ENCODE measurements around the gene OPTC. TPM values are rescaled to one million over a fixed set of nuclear protein-coding genes. Genes with fewer than 3 reads are reported as not detected.

OPTC gene
- total and polyA plus RNA-seq, 2 of the 8 experiments (the other 6 are each of a cell fraction or from before 2014, with no cell fraction given), result 1.1 to 4.0 TPM

DNA sequence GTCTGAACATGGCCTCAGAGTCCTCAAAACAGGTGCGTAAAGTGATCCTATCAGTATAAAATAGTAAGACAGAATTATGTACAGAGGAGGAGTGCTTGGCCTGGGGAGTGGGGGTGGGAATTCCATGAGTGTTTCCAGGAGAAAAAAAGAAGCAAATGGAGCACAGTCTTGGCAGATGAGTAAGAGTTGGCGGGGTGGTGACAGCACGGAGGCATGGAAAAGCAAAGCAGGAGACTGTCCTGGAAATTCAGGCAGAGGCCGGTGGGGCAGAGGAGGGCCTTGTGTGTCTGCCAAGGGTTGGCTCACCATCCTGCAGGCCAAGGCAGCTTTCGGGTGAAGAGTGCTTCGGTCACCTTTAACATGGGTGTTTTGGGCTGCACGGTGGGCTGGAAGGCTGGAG lies 63.4 kb downstream of the OPTC start:
- Histone ChIP-seq H3K4me3 (ENCODE audit: extremely low read depth in 1 of 4, insufficient read depth in 2 of 4, low read depth in 3 of 4, low read length in 4 of 4) (no peak overlapping the region), H4K91ac (replicated peaks; ENCODE audit: insufficient read length, low read length) (no peak overlapping the region), H2BK20ac (ENCODE audit: low read length) (peak overlapping the region; percentile 21; the same call in 1 of the 2 replicates), H2AK5ac (ENCODE audit: low read depth, low read length) (no peak overlapping the region; the same call in 1 of the 2 replicates), H3K36me3 (ENCODE audit: control insufficient read depth in 2 of 4, insufficient read depth in 4 of 4, low read length in 3 of 4) (no peaks in the 10 kb centered on the region), H3K4me2 (ENCODE audit: insufficient read depth in 1 of 2, low read depth in 2 of 2, low read length in 2 of 2) (no peak overlapping the region), H4K20me1 (replicated peaks in 1 of 2; ENCODE audit: control insufficient read depth in 1 of 2, insufficient read depth in 2 of 2, low read length in 2 of 2) (no peaks in the 10 kb centered on the region), H3K27me3 (replicated peaks in 1 of 4; ENCODE audit: control insufficient read depth in 3 of 4, extremely low read depth in 1 of 4, insufficient read depth in 3 of 4, low read length in 3 of 4) (no peaks in the 10 kb centered on the region), H3K14ac (ENCODE audit: insufficient read length) (no peak overlapping the region), H3K56ac (replicated peaks; ENCODE audit: insufficient read length, low read depth, low read length) (no peak overlapping the region), H3K9me3 (ENCODE audit: insufficient read depth in 2 of 2, low read depth in 1 of 2, low read length in 1 of 2) (no peaks in the 10 kb centered on the region), H2BK12ac (ENCODE audit: low read depth, low read length) (peak overlapping the region; percentile 35), H4K8ac (ENCODE audit: extremely low read depth, insufficient read depth, low read length) (no peak overlapping the region), H3K23me2 (ENCODE audit: low read depth, low read length) (no peaks in the 10 kb centered on the region), H3K18ac (ENCODE audit: extremely low read depth, low read length) (no peak overlapping the region; the same call in 1 of the 2 replicates), H3K23ac (ENCODE audit: insufficient read length) (no peak overlapping the region), H3K4me1 (replicated peaks in 1 of 4; ENCODE audit: control insufficient read depth in 3 of 4, insufficient read depth in 4 of 4, low read length in 3 of 4) (peaks cover 4 to 18% (median 15%) of the 10 kb centered on the region in 4 experiments), H3K4ac (replicated peaks; ENCODE audit: insufficient read length, low read depth, low read length) (no peak overlapping the region), H4K5ac (ENCODE audit: insufficient read length, low read depth, low read length) (no peak overlapping the region), H2BK15ac (ENCODE audit: low read length) (peak overlapping the region; percentile 92; the same call in 1 of the 2 replicates), H2AFZ (ENCODE audit: low read length) (no peak overlapping the region), H2BK120ac (replicated peaks; ENCODE audit: low read depth, low read length) (no peak overlapping the region), H3K79me2 (ENCODE audit: control insufficient read depth in 1 of 2, insufficient read depth in 2 of 2, low read length in 2 of 2) (no peaks in the 10 kb centered on the region), H2BK5ac (ENCODE audit: low read depth, low read length) (peak overlapping the region; percentile 44; the same call in 1 of the 2 replicates), H3K79me1 (ENCODE audit: low read depth, low read length) (no peaks in the 10 kb centered on the region), H3K9ac (replicated peaks in 1 of 4; ENCODE audit: extremely low read depth in 1 of 4, low read depth in 3 of 4, low read length in 3 of 4) (no peak overlapping the region), H3K27ac (ENCODE audit: low read depth, low read length) (no peak overlapping the region)
- FAIRE-seq (no peak), DNase-seq (ENCODE audit: low read depth in 1 of 2, low spot score in 2 of 2) (no peak)
- WGBS, 2 experiments (ENCODE audit: extremely low coverage in 1 of 2, insufficient coverage in 1 of 2, insufficient read length in 1 of 2, insufficient replicate concordance in 2 of 2, low coverage in 1 of 2, low lambda C conversion rate in 2 of 2, missing lambda C conversion rate in 1 of 2), result 88% methylated on average over 7 of the region's 7 CpGs; no CpG with 5 or more reads in 1 of the 2 experiments
- CTCF ChIA-PET (ENCODE audit: partially characterized antibody), result interaction anchor here (0.7 to 3.5 kb wide), 8 partner anchors 10 to 499 kb away, joined by 3 to 13 read pairs (median 3); no protein-coding TSS in a partner anchor
- POLR2A ChIA-PET (ENCODE audit: partially characterized antibody), result interaction anchor here (0.9 to 1.6 kb wide), 3 partner anchors 8 to 12 kb away, joined by 3 to 8 read pairs (median 4); no protein-coding TSS in a partner anchor
- no peak for TF ChIP-seq CTBP2 (IDR thresholded peaks at IDR 0.05; ENCODE audit: borderline replicate concordance, insufficient read depth, insufficient read length, low read length)
- TF ChIP-seq, protein P1, sequence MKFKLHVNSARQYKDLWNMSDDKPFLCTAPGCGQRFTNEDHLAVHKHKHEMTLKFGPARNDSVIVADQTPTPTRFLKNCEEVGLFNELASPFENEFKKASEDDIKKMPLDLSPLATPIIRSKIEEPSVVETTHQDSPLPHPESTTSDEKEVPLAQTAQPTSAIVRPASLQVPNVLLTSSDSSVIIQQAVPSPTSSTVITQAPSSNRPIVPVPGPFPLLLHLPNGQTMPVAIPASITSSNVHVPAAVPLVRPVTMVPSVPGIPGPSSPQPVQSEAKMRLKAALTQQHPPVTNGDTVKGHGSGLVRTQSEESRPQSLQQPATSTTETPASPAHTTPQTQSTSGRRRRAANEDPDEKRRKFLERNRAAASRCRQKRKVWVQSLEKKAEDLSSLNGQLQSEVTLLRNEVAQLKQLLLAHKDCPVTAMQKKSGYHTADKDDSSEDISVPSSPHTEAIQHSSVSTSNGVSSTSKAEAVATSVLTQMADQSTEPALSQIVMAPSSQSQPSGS (IDR thresholded peaks at IDR 0.05; ENCODE audit: low read length), result no peak
- no peak for TF ChIP-seq TBP (IDR thresholded peaks at IDR 0.05; ENCODE audit: low read depth, low read length)
- TF ChIP-seq, protein P2, sequence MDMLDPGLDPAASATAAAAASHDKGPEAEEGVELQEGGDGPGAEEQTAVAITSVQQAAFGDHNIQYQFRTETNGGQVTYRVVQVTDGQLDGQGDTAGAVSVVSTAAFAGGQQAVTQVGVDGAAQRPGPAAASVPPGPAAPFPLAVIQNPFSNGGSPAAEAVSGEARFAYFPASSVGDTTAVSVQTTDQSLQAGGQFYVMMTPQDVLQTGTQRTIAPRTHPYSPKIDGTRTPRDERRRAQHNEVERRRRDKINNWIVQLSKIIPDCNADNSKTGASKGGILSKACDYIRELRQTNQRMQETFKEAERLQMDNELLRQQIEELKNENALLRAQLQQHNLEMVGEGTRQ (IDR thresholded peaks at IDR 0.05; ENCODE audit: low read length), result no peak
- TF ChIP-seq TEAD4 (IDR thresholded peaks at IDR 0.05; ENCODE audit: low read depth, low read length), result no peak
- TF ChIP-seq MAFK (IDR thresholded peaks at IDR 0.05; ENCODE audit: low read depth, low read length), result no peak
- TF ChIP-seq GTF2F1 (IDR thresholded peaks at IDR 0.05; ENCODE audit: borderline replicate concordance, low read depth, low read length), result no peak
